HG03103 (cell line): ENCODE data around the gene CLN6.
"Not testable (repeated sequence)": the region's sequence is repeated elsewhere in the genome, so short reads cannot be mapped to it uniquely, and the experiment has no call there.

ENCODE experiments used
- ATAC-seq: cut with Tn5 transposase; IDR thresholded peaks from one replicate; pipeline ENCODE4 v1.9.1; 2021; ENCODE audit warnings: low read depth; ENCODE audit not compliant: unreplicated experiment

CLN6 gene

DNA sequence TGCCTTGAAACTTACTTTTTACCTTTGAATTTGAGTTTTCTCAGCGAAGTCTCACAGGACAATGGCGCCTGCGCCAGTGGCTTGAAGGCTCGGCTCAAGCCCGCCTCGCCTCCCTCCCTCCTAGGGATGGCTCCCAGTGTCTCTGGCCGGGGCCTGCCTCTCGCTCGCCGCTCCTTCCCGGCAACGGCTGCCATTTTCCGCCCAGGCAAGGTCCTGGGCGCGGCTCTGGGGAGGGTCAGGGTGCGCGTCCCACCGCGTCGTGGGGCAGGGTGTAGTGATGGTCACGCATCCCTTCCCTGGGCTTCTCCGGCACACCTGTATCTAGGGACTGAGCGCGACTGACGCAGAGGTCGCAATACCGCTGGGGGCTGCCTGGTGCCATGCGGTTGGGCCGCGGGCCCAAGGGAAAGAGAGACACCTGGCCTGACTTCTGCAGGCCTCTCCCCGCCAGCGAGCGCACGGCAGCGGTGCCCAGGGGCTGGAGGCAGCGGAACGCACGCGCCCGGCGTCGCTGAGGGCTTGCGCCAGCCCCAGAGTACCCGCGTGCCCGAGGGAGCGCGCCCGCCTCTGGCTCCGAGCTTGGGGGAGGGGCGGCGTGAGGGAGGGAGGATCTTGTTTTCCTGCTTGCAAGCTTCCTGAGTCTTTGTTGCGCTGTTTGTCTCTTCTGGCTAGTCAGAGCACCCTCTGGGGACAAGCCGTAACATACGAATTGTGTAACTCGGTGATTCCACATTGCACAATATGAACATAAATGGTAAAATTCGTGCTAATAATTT, 27.3 kb upstream of the CLN6 start:
- ATAC-seq = no peak

DNA sequence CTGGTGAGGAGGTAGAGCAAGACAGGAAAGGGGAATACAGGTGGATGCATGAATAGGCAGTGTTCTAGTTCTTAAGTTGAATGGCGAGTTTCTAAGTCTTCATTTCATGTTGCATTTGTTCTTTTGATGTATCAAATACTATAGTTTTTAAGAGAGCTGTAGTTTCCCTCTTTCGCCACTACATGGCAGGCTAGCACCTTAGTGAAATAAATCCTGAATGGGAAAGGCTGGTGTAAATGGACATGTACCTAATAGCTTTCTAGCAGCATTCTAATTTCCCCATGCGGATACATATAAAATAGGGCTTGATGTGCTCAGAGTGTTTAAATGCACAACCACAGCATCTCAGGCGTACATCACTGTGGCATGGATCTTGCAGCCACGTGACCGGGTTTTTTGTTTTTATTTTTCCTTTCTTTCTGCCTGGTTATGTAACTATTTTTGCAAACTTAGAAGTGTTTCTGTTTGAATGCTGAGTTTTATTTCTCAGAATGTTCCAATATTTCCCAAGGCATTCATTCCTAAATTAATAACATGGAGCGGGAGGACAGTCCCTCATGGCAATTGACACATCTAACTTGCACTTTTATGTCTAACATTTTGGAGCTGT, 23.5 kb upstream of the CLN6 start:
- no peak for ATAC-seq

DNA sequence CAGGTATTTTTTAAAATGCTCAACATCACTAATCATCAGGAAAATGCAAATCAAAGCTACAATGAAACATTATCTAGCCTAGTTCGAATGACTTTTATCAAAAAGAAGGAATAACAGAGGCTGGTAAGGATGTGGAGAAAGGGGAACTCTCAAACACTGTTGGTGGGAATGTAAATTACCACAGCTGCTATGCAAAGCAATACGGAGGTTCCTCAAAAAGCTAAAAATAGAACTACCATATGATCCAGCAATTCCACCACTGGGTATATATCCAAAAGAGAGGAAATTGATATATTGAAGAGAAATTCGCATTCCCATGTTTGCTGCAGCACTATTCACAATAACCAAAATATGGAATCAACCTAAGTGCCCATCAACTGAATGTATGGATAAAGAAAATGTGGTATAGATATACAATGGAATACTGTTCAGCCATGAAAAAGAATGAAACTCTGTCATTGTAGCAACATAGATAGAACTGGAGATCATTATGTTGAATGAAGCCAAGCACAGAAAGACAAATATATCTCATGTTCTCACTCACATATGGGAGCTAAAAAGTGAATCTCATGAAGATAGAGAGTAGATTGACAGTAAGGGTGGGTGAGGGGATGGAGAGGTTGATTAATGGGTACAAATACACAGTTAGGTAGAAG, 19.7 kb upstream of the CLN6 start:
- ATAC-seq = no peak

- no peak for ATAC-seq
Observed at GRCh38 chr15:68244235-68244634, 14.7 kb upstream of the CLN6 start.

GRCh38 chr15:68241088-68241935, 11.8 kb upstream of the CLN6 start:
- ATAC-seq = no peak

GRCh38 chr15:68239025-68239424, 9.5 kb upstream of the CLN6 start:
- ATAC-seq = no peak

- ATAC-seq = no peak
Observed at GRCh38 chr15:68235022-68235421, 5.5 kb upstream of the CLN6 start.

GRCh38 chr15:68234520-68234919, 5.0 kb upstream of the CLN6 start:
- ATAC-seq = not testable (repeated sequence)

- ATAC-seq = no peak
Observed at GRCh38 chr15:68234060-68234459, 4.5 kb upstream of the CLN6 start.

- no peak for ATAC-seq
Observed at GRCh38 chr15:68232937-68233336, 3.4 kb upstream of the CLN6 start.

DNA sequence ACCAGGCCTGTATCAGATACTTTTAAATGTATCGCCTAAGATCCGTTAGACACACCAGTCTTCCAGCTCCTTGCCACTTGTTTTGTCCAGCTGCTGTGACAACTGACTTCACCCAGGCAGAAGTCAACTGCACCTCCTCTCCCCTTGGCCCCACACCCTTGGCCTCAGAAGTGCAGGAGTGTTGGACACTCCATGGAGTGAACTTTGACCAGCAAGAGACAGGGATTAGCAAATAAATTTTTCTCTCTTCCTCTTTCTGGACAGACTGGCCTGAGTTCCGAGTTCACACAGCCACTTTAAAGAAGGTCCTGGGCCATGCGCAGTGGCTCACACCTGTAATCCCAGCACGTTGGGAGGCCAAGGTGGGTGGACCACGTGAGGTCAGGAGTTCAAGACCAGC, 2.9 kb upstream of the CLN6 start:
- ATAC-seq = no peak

GRCh38 chr15:68231102-68231818, 1.7 kb upstream of the CLN6 start:
- no peak for ATAC-seq

- ATAC-seq = no peak
Observed at GRCh38 chr15:68230157-68231100, 901 bp upstream of the CLN6 start.

DNA sequence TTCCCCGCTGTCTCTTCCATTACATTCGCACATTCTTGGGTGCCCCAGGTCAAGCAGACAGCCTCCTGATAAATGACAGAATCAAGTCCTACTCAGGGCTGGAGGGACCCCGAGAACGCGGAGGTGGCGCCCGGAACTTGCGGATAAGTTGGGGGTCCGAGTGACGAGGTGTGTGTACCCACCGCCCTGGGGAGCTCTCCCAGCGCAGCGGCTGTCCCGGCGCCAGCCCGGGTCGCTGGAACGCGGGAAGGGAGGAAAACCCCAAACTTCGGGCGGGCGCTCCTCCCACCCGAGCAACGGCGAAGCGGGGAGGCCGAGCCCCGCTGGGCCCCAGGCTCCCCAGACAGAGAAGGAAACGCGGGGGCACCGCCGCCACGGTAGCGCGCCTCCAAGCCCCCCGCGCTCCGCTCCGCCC, 550 bp downstream of the CLN6 start:
- ATAC-seq = no peak

- ATAC-seq = no peak
Observed at GRCh38 chr15:68228143-68228970, 1.2 kb downstream of the CLN6 start.

DNA sequence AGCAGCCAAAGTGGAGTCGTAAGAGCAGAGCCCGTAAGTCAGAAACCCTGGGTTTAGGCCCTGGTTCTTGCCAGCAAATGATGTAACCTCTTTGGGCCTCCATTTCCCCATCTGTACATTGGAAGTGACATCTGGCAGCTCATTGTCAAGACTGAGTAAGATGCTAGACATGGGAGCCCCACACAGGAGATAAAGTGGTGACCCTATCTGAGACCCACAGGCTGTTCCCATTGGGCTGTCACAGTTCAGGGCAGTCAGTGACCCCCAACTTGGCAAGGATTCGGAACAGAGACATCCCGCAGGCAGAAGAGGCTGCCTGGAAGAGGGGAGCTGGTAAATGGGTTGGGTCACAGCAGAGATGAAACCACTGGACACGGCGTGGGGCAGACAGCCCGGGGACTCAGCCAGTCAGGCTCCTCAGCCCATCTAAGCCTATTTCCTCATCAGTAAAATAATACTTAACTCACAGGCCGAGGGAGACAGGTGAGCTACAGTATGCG, 1.8 kb downstream of the CLN6 start:
- no peak for ATAC-seq

- not testable (repeated sequence) for ATAC-seq
Observed at GRCh38 chr15:68225442-68225841, 4.1 kb downstream of the CLN6 start.
